ENCODE measurements around the gene CLOCK. TPM values are rescaled to one million over a fixed set of nuclear protein-coding genes. Genes with fewer than 3 reads are reported as not detected.

CLOCK gene
- total RNA-seq, 1 experiment from 2014 or later: 21.7 TPM

GRCh38 chr4:55543858-55544257, 2.9 kb downstream of the CLOCK start:
- no peak for DNase-seq (ENCODE audit: extremely low read depth, low read depth)

GRCh38 chr4:55540271-55540670, 6.4 kb downstream of the CLOCK start:
- no peak for DNase-seq (ENCODE audit: extremely low read depth, low read depth)

GRCh38 chr4:55539658-55540057, 7.1 kb downstream of the CLOCK start:
- no peak for DNase-seq (ENCODE audit: extremely low read depth, low read depth)

GRCh38 chr4:55538531-55538930, 8.2 kb downstream of the CLOCK start:
- DNase-seq (ENCODE audit: extremely low read depth, low read depth): no peak

- DNase-seq (ENCODE audit: extremely low read depth, low read depth): no peak
These were observed 12.4 kb downstream of the CLOCK start for GRCh38 chr4:55534306-55534705.

GRCh38 chr4:55530691-55531090, 16.0 kb downstream of the CLOCK start:
- no peak for DNase-seq (ENCODE audit: extremely low read depth, low read depth)

GRCh38 chr4:55530167-55530566, 16.5 kb downstream of the CLOCK start:
- DNase-seq (ENCODE audit: extremely low read depth, low read depth): no peak

GRCh38 chr4:55528491-55528890, 18.2 kb downstream of the CLOCK start:
- DNase-seq (ENCODE audit: extremely low read depth, low read depth): no peak

- no peak for DNase-seq (ENCODE audit: extremely low read depth, low read depth)
These were observed 21.7 kb downstream of the CLOCK start for GRCh38 chr4:55524844-55525571.

GRCh38 chr4:55518442-55518841, 28.3 kb downstream of the CLOCK start:
- no peak for DNase-seq (ENCODE audit: extremely low read depth, low read depth)

GRCh38 chr4:55517526-55518229, 29.0 kb downstream of the CLOCK start:
- no peak for DNase-seq (ENCODE audit: extremely low read depth, low read depth)

GRCh38 chr4:55512922-55513571, 33.7 kb downstream of the CLOCK start:
- DNase-seq (ENCODE audit: extremely low read depth, low read depth): no peak

- DNase-seq (ENCODE audit: extremely low read depth, low read depth): no peak
These were observed 34.6 kb downstream of the CLOCK start for GRCh38 chr4:55512077-55512476.

GRCh38 chr4:55510685-55511084, 36.0 kb downstream of the CLOCK start:
- DNase-seq (ENCODE audit: extremely low read depth, low read depth): no peak

- DNase-seq (ENCODE audit: extremely low read depth, low read depth): no peak
These were observed 37.4 kb downstream of the CLOCK start for GRCh38 chr4:55509266-55509665.

- DNase-seq (ENCODE audit: extremely low read depth, low read depth): no peak
These were observed 39.1 kb downstream of the CLOCK start for GRCh38 chr4:55507612-55508011.

GRCh38 chr4:55503169-55503568, 43.5 kb downstream of the CLOCK start:
- DNase-seq (ENCODE audit: extremely low read depth, low read depth): no peak

GRCh38 chr4:55500072-55500471, 46.6 kb downstream of the CLOCK start:
- DNase-seq (ENCODE audit: extremely low read depth, low read depth): no peak

- DNase-seq (ENCODE audit: extremely low read depth, low read depth): no peak
These were observed 47.2 kb downstream of the CLOCK start for GRCh38 chr4:55499495-55499894.

- DNase-seq (ENCODE audit: extremely low read depth, low read depth): no peak
These were observed 48.7 kb downstream of the CLOCK start for GRCh38 chr4:55498051-55498450.

- DNase-seq (ENCODE audit: extremely low read depth, low read depth): no peak
These were observed 55.2 kb downstream of the CLOCK start for GRCh38 chr4:55491486-55491885.

GRCh38 chr4:55488716-55489115, 58.0 kb downstream of the CLOCK start:
- no peak for DNase-seq (ENCODE audit: extremely low read depth, low read depth)

Measured in NCI-H460 (cell line).